ENCODE data around the gene ZDHHC9.

DNA sequence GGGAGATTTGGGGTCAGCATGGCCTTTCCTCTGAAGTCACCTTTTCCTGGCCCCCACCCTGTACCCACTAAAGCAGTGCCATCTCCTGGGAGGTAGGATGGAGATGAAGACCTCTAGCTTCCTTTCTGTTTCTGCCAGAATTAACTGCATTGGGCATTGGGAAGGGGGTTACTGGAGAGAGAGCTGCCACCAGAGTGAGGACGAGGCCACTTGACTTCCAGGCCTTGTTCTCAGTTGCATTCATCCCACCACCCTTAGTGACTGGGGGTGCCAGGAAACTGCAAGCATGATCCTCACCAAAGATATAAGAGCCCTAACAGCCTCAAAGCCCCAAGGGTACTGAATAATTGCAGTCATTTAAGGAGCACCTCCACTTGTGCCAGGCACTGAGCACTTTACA lies 48.1 kb downstream of the ZDHHC9 start:
- TF ChIP-seq, protein P1, sequence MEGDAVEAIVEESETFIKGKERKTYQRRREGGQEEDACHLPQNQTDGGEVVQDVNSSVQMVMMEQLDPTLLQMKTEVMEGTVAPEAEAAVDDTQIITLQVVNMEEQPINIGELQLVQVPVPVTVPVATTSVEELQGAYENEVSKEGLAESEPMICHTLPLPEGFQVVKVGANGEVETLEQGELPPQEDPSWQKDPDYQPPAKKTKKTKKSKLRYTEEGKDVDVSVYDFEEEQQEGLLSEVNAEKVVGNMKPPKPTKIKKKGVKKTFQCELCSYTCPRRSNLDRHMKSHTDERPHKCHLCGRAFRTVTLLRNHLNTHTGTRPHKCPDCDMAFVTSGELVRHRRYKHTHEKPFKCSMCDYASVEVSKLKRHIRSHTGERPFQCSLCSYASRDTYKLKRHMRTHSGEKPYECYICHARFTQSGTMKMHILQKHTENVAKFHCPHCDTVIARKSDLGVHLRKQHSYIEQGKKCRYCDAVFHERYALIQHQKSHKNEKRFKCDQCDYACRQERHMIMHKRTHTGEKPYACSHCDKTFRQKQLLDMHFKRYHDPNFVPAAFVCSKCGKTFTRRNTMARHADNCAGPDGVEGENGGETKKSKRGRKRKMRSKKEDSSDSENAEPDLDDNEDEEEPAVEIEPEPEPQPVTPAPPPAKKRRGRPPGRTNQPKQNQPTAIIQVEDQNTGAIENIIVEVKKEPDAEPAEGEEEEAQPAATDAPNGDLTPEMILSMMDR (IDR thresholded peaks at IDR 0.05), result no peak
- no peak for TF ChIP-seq POLR2A (IDR thresholded peaks at IDR 0.05)

Data from body of pancreas (tissue), 4 donors.